K562 (cell line): ENCODE data around the gene SLC22A23. TPM values are rescaled to one million over a fixed set of nuclear protein-coding genes. Genes with fewer than 3 reads are reported as not detected.

Experiments
- CEBPZ ChIP-seq: fragments of 150-350 bp; IDR thresholded peaks from 2 replicates; pipeline ENCODE4 v1.6.1; 2014; ENCODE audit warnings: low read depth, mild to moderate bottlenecking, low read length, borderline replicate concordance
- CTCF ChIP-seq, 3 experiments: IDR thresholded peaks in 2 of 3; conservative IDR thresholded peaks in 1 of 3; 2 replicates each; pipeline ENCODE4 v1.5.1; 2011 to 2012; ENCODE audit warnings: low read length in 3 of 3, mild to moderate bottlenecking in 3 of 3, control low read depth in 2 of 3, improper control_type of control experiment in 1 of 3, inconsistent platforms in 1 of 3, low read depth in 1 of 3, mixed read lengths in 1 of 3, moderate library complexity in 1 of 3; ENCODE audit not compliant: insufficient read depth in 2 of 3
- FOSL1 ChIP-seq: fragments of 200-800 bp; sonication (Bioruptor generic); conservative IDR thresholded peaks from 2 replicates; pipeline ENCODE4 v1.6.1; 2016; ENCODE audit warnings: missing genetic modification characterization, missing compliant biosample characterization
- HDGF ChIP-seq: fragments of 450-650 bp; IDR thresholded peaks from 2 replicates; pipeline ENCODE4 v1.6.1; 2016
- HES1 ChIP-seq: fragments of 450-650 bp; IDR thresholded peaks from 2 replicates; pipeline ENCODE4 v1.6.1; 2016; ENCODE audit warnings: low read depth, mild to moderate bottlenecking, moderate library complexity
- HNRNPLL ChIP-seq: fragments of 200-400 bp; formaldehyde crosslinking; IDR thresholded peaks from 2 replicates; pipeline ENCODE4 v1.6.1; 2017; ENCODE audit warnings: low read length, low read depth, mild to moderate bottlenecking; ENCODE audit not compliant: poor library complexity, severe bottlenecking
- MAZ ChIP-seq, 2 experiments: fragments of 450-650 bp in 1 of 2; sonication (generic) in 1 of 2; formaldehyde crosslinking; IDR thresholded peaks in 1 of 2; conservative IDR thresholded peaks in 1 of 2; 2 replicates each; pipeline versions ENCODE4 v1.4.0 to v1.5.0; 2020; ENCODE audit warnings: mild to moderate bottlenecking in 1 of 2, missing genetic modification reagents in 1 of 2
- PRMT5 ChIP-seq: sonication (generic); formaldehyde crosslinking; IDR thresholded peaks from 2 replicates; pipeline ENCODE4 v1.5.0; 2020; ENCODE audit warnings: missing genetic modification reagents
- SUPT5H ChIP-seq: fragments of 450-650 bp; IDR thresholded peaks from 2 replicates; pipeline ENCODE4 v1.6.1; 2016
- ZBTB40 ChIP-seq, 2 experiments: fragments of 450-650 bp in 1 of 2; sonication (generic) in 1 of 2; formaldehyde crosslinking in 1 of 2; IDR thresholded peaks; 2 replicates each; pipeline versions ENCODE4 v1.7.1 to v1.9.0; 2016 to 2022; ENCODE audit warnings: inconsistent platforms in 1 of 2, mild to moderate bottlenecking in 1 of 2, missing genetic modification reagents in 1 of 2
- polyA plus RNA-seq, 8 experiments: library from polyadenylated mRNA; depleted of rRNA in 4 of 8; stranded (reverse) in 5 of 8; unstranded in 3 of 8; fragments of >200 nt; fragmentation: Nextera tagmentation in 2 of 8; fragmentation: Illumina TruSeq in 1 of 8; extraction: Ambion mirVana in 2 of 8; extraction: Trizol in 1 of 8; gene quantifications; 2 replicates each; pipeline versions ENCODE4 v1.2.1 to v1.2.3, GENCODE V29; 2011 to 2014; ENCODE audit warnings: inconsistent platforms in 1 of 8, missing spikeins in 1 of 8
- total RNA-seq, 7 experiments: library from RNA; depleted of rRNA in 6 of 7; stranded (reverse); fragments of >200 nt in 6 of 7; fragmentation: Illumina TruSeq in 2 of 7; extraction: Trizol in 2 of 7; gene quantifications; 2 replicates each; pipeline versions ENCODE4 v1.2.1 to v1.2.3, GENCODE V29; 2011 to 2021; ENCODE audit warnings: low replicate concordance in 1 of 7

Gene SLC22A23
- total and polyA plus RNA-seq, 9 of the 15 experiments (the other 6 are each of a cell fraction or from before 2014, with no cell fraction given) = 0.30 to 8.7 (median 2.5) TPM

GRCh38 chr6:3226481-3227362, 230.1 kb downstream of the SLC22A23 start (continued):
- no peak; the same call in none of the 2 replicates for TF ChIP-seq ZBTB40 (IDR thresholded peaks at IDR 0.05)
- no peak for TF ChIP-seq ZBTB40 (CRISPR knock-in tag; IDR thresholded peaks at IDR 0.05)
- TF ChIP-seq SUPT5H = no peak
- TF ChIP-seq HNRNPLL = peak; percentile 14
- TF ChIP-seq HDGF = no peak
- no peak for TF ChIP-seq FOSL1 (tag)
- TF ChIP-seq CTCF (IDR thresholded peaks at IDR 0.05 in 2 of 3, conservative IDR thresholded peaks at IDR 0.05 in 1 of 3; ENCODE audit: insufficient read depth in 2 of 3, low read depth in 1 of 3, low read length in 3 of 3) = no peak
- TF ChIP-seq CEBPZ = no peak
- TF ChIP-seq PRMT5 (CRISPR knock-in tag) = no peak
- peak; percentile 45 to 60; a peak in 2 of 4 replicates for TF ChIP-seq MAZ (CRISPR knock-in tag; conservative IDR thresholded peaks at IDR 0.05 in 1 of 2, IDR thresholded peaks at IDR 0.05 in 1 of 2)
- peak; percentile 61; the same call in 1 of the 2 replicates for TF ChIP-seq HES1
